Measurements from ENCODE around the gene TTLL10.

DNA sequence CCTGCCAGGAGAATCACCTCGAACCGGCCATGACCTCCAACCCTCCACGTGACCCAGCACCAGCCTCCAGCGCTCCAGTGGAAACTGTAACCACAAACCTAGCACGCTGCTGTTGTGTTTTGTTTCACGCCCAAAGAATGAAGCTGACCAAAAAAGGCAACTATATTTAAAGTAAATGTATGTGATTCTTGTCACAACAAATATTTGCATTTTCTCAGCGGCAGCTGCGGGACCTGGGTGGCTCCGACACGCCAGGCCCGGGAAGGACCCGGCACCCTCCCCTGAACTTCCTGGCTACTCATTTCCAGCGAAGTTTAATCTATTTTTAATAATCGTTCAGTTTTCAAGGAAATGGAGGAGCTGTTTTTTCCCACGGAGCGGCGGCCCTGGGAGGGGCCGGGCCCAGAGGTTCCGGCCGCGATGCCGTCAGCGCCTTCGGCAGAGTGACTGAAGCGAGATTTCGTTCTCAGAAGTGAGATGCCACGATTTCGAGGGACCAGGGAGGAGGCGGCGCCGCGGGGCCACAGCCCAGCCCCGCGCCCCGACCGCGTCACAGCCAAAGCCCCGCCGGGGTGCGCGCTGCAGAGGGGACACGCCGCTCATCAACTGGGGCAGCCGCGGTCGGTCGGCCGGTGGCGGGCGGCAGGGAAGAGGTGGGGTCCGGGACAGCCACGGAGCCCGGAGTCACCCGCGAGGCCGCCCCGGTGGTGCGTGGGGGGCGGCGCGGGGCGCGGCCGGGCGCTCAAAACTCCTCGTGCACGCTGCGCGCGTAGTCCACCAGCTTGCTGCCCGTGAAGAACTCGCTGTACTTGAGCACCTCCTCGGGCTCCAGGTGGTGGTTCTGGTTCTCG is 43.3 kb downstream of the TTLL10 start:
- TF ChIP-seq, protein P1, sequence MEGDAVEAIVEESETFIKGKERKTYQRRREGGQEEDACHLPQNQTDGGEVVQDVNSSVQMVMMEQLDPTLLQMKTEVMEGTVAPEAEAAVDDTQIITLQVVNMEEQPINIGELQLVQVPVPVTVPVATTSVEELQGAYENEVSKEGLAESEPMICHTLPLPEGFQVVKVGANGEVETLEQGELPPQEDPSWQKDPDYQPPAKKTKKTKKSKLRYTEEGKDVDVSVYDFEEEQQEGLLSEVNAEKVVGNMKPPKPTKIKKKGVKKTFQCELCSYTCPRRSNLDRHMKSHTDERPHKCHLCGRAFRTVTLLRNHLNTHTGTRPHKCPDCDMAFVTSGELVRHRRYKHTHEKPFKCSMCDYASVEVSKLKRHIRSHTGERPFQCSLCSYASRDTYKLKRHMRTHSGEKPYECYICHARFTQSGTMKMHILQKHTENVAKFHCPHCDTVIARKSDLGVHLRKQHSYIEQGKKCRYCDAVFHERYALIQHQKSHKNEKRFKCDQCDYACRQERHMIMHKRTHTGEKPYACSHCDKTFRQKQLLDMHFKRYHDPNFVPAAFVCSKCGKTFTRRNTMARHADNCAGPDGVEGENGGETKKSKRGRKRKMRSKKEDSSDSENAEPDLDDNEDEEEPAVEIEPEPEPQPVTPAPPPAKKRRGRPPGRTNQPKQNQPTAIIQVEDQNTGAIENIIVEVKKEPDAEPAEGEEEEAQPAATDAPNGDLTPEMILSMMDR (IDR thresholded peaks at IDR 0.05), result no peak
- no peak for TF ChIP-seq POLR2A (IDR thresholded peaks at IDR 0.05)
